Caco-2 (cell line): ENCODE measurements around the gene RFPL3. TPM values are rescaled to one million over a fixed set of nuclear protein-coding genes. Genes with fewer than 3 reads are reported as not detected.

Experiments used
- BruUV-seq: library from RNA; stranded (reverse); fragments of 400-500 nt; replicated peaks from 2 replicates; lab custom pipeline; 2021; lab: Mats Ljungman, UMichigan
- CTCF ChIA-PET: fragments of 300-600 bp; sonication (Branson Sonifier 250); formaldehyde crosslinking; loops from one replicate; lab custom pipeline; 2022; ENCODE audit warnings: antibody characterized with exemption; lab: Charles Lee
- POLR2A ChIA-PET: fragments of 300-600 bp; sonication (Branson Sonifier 250); formaldehyde crosslinking; loops from one replicate; lab custom pipeline; 2022; ENCODE audit warnings: antibody characterized with exemption; lab: Charles Lee
- DNase-seq, 2 experiments: peaks; one replicate each; pipeline versions ENCODE4 v3.0.0 to v3.0.0-alpha.2; 2020 to 2022
- H3K27me3 ChIP-seq: replicated peaks from 2 replicates; pipeline ENCODE4 v1.6.0; 2011; ENCODE audit warnings: low read length; ENCODE audit not compliant: control insufficient read depth, insufficient read depth
- H3K36me3 ChIP-seq: 2 replicates; pipeline ENCODE4 v1.5.1; 2011; ENCODE audit warnings: low read length; ENCODE audit not compliant: control insufficient read depth, insufficient read depth
- H3K4me1 ChIP-seq: fragments of 250-450 bp; sonication (Bioruptor Pico); 2 replicates; pipeline ENCODE4 v1.5.1; 2020; ENCODE audit warnings: mild to moderate bottlenecking
- H3K4me3 ChIP-seq: 2 replicates; pipeline ENCODE4 v1.5.1; 2011; ENCODE audit warnings: low read depth, mild to moderate bottlenecking, control low read depth, low read length
- H3K9me3 ChIP-seq: fragments of 250-450 bp; sonication (Bioruptor Pico); 2 replicates; pipeline ENCODE4 v1.5.1; 2020; ENCODE audit warnings: mild to moderate bottlenecking, moderate library complexity
- H3K27ac Mint-ChIP-seq: one replicate; pipeline ENCODE4 v1.8.0; 2022; ENCODE audit warnings: mixed read lengths; ENCODE audit not compliant: unreplicated experiment
- H3K27me3 Mint-ChIP-seq: one replicate; pipeline ENCODE4 v1.8.0; 2022; ENCODE audit warnings: mixed read lengths; ENCODE audit not compliant: insufficient read depth, unreplicated experiment
- H3K36me3 Mint-ChIP-seq: one replicate; pipeline ENCODE4 v1.8.0; 2022; ENCODE audit warnings: mild to moderate bottlenecking, mixed read lengths; ENCODE audit not compliant: insufficient read depth, unreplicated experiment
- H3K4me1 Mint-ChIP-seq: one replicate; pipeline ENCODE4 v1.8.0; 2022; ENCODE audit warnings: low read depth, mixed read lengths; ENCODE audit not compliant: unreplicated experiment
- H3K4me3 Mint-ChIP-seq: one replicate; pipeline ENCODE4 v1.8.0; 2022; ENCODE audit warnings: mild to moderate bottlenecking, moderate library complexity, mixed read lengths; ENCODE audit not compliant: unreplicated experiment
- H3K9me3 Mint-ChIP-seq: one replicate; pipeline ENCODE4 v1.8.0; 2022; ENCODE audit warnings: mixed read lengths; ENCODE audit not compliant: unreplicated experiment
- CTCF ChIP-seq, 2 experiments: fragments of 200-600 bp in 1 of 2; IDR thresholded peaks; 1 replicate in 1 of 2; 2 replicates in 1 of 2; pipeline versions ENCODE4 v1.5.1 to v1.8.0; 2011 to 2022; ENCODE audit warnings: antibody characterized with exemption in 1 of 2, control low read depth in 1 of 2, inconsistent platforms in 1 of 2, low read depth in 1 of 2, low read length in 1 of 2, mild to moderate bottlenecking in 1 of 2, moderate library complexity in 1 of 2; ENCODE audit not compliant: insufficient read depth in 1 of 2, severe bottlenecking in 1 of 2, unreplicated experiment in 1 of 2
- intact Hi-C: fragments of 100-400 bp; cut with micrococcal nuclease; formaldehyde crosslinking; loops from one replicate; pipeline ENCODE4 v1.10.0; 2022; ENCODE audit not compliant: unreplicated experiment
- total RNA-seq: library from RNA; stranded (reverse); gene quantifications from 2 replicates; pipeline ENCODE4 v1.2.3, GENCODE V29; 2022

Gene RFPL3
- total RNA-seq, 1 experiment from 2014 or later: not detected

- Histone ChIP-seq H3K27me3 (no peaks in the 10 kb centered on the region), H3K4me1 (no peaks in the 10 kb centered on the region), H3K36me3 (0 out of 2 replicates have a peak, but pooled peaks cover 3% of the 10 kb centered on the region), H3K9me3 (no peaks in the 10 kb centered on the region), H3K4me3 (no peak overlapping the region)
- Mint-ChIP-seq H3K4me1 (no peaks in the 10 kb centered on the region), H3K9me3 (no peaks in the 10 kb centered on the region), H3K4me3 (no peak overlapping the region), H3K27ac (no peak overlapping the region), H3K36me3 (peaks cover 93% of the 10 kb centered on the region), H3K27me3 (no peaks in the 10 kb centered on the region)
- intact Hi-C loops: no loop called here
- BruUV-seq: no TSS peak
- ChIA-PET CTCF (no interaction called here), POLR2A (no interaction called here)
- TF ChIP-seq CTCF (IDR thresholded peaks at IDR 0.05; ENCODE audit: insufficient read depth in 1 of 2, low read depth in 1 of 2, low read length in 1 of 2, severe bottlenecking in 1 of 2, unreplicated experiment in 1 of 2): peak; percentile 53 to 59
- DNase-seq: peak in 1 of 2 experiments; percentile 33
Observed at GRCh38 chr22:32389685-32390084, 32.0 kb downstream of the RFPL3 start.

GRCh38 chr22:32395107-32395506 lies 37.4 kb downstream of the RFPL3 start:
- H3K9me3 Mint-ChIP-seq: no peaks in the 10 kb centered on the region
- H3K9me3 ChIP-seq: no peaks in the 10 kb centered on the region
- H3K36me3 ChIP-seq: peaks cover 2% of the 10 kb centered on the region; the same call in 1 of the 2 replicates

GRCh38 chr22:32396255-32396654 lies 38.6 kb downstream of the RFPL3 start:
- POLR2A ChIA-PET: no interaction called here
- peaks cover 80% of the 10 kb centered on the region for H3K36me3 Mint-ChIP-seq

More at GRCh38 chr22:32395107-32395506, 37.4 kb downstream of the RFPL3 start:
- no peak for DNase-seq
- Mint-ChIP-seq H3K4me3 (no peak overlapping the region), H3K36me3 (peaks cover 83% of the 10 kb centered on the region), H3K4me1 (no peaks in the 10 kb centered on the region), H3K27me3 (no peaks in the 10 kb centered on the region), H3K27ac (no peak overlapping the region)
- H3K4me1 ChIP-seq: no peaks in the 10 kb centered on the region
- POLR2A ChIA-PET: no interaction called here
- H3K4me3 ChIP-seq: no peak overlapping the region
- intact Hi-C loops: no loop called here
- TF ChIP-seq CTCF (IDR thresholded peaks at IDR 0.05; ENCODE audit: insufficient read depth in 1 of 2, low read depth in 1 of 2, low read length in 1 of 2, severe bottlenecking in 1 of 2, unreplicated experiment in 1 of 2): no peak
- BruUV-seq: no TSS peak
- H3K27me3 ChIP-seq: no peaks in the 10 kb centered on the region
- CTCF ChIA-PET: no interaction called here

More at GRCh38 chr22:32396255-32396654, 38.6 kb downstream of the RFPL3 start:
- H3K4me3 ChIP-seq: no peak overlapping the region
- DNase-seq: no peak
- no TSS peak for BruUV-seq
- H3K9me3 ChIP-seq: no peaks in the 10 kb centered on the region
- peaks cover 2% of the 10 kb centered on the region; the same call in 1 of the 2 replicates for H3K36me3 ChIP-seq
- Mint-ChIP-seq H3K4me1 (no peaks in the 10 kb centered on the region), H3K27ac (no peak overlapping the region), H3K27me3 (no peaks in the 10 kb centered on the region), H3K4me3 (no peak overlapping the region), H3K9me3 (no peaks in the 10 kb centered on the region)
- CTCF ChIA-PET: no interaction called here
- H3K4me1 ChIP-seq: no peaks in the 10 kb centered on the region
- intact Hi-C loops: no loop called here
- no peak for TF ChIP-seq CTCF (IDR thresholded peaks at IDR 0.05; ENCODE audit: insufficient read depth in 1 of 2, low read depth in 1 of 2, low read length in 1 of 2, severe bottlenecking in 1 of 2, unreplicated experiment in 1 of 2)
- no peaks in the 10 kb centered on the region for H3K27me3 ChIP-seq
